GM18502 (cell line): ENCODE measurements around the gene SLC15A1.
"Not testable (repeated sequence)": the region's sequence is repeated elsewhere in the genome, so short reads cannot be mapped to it uniquely, and the experiment has no call there.

Experiments used
- ATAC-seq: cut with Tn5 transposase; IDR thresholded peaks from one replicate; pipeline ENCODE4 v1.9.1; 2021; ENCODE audit warnings: mild to moderate bottlenecking; ENCODE audit not compliant: unreplicated experiment, poor library complexity

Gene SLC15A1

DNA sequence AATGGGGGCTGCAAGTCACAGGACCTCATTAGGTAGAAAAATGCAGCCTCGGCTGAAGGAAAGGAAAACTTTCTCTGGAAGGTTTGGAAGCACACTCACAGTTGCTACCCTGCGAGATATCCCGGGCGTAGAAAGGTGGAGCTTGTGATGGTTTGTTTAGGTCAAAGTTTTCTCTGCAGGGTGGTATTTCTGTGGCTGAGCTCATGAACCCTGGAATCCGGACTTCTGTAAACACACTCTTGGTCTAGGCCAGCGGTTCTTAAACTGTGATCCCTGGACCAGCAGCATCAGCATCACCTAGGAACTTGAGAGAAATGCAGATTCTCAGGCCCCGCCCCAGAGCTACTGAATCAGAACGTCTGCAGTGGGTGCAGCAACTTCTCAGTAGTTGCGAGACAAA lies 3.3 kb upstream of the SLC15A1 start:
- ATAC-seq, result no peak

DNA sequence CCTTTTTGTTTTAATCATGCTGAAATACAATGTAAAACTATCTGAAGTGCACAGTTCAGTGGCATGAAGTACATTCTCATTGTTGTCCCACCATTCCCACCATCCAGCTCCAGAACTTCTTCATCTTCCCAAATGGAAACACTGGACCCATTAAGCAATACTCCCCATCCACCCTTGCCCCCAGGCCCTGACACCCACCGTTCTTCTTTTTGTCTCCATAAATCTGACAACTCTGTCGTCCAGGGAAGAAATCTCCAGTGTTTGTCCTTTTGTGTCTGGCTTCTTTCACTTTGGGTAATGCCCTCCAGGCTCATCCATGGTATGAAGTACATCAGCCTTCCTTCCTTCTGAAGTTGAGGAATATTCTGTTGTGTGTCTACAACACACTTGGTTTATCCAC lies 2.6 kb upstream of the SLC15A1 start:
- ATAC-seq, result no peak

DNA sequence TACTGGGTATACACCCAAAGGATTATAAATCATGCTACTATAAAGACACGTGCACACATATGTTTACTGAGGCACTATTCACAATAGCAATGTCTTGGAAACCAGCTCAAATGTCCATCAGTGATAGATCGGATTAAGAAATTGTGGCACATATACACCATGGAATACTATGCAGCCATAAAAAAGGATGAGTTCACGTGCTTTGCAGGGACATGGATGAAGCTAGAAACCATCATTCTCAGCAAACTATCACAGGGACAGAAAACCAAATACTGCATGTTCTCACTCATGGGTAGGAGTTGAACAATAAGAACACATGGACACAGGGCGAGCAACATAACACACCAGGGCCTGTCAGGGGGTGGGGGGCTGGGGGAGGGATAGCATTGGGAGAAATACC lies 2.0 kb upstream of the SLC15A1 start:
- ATAC-seq, result not testable (repeated sequence)

DNA sequence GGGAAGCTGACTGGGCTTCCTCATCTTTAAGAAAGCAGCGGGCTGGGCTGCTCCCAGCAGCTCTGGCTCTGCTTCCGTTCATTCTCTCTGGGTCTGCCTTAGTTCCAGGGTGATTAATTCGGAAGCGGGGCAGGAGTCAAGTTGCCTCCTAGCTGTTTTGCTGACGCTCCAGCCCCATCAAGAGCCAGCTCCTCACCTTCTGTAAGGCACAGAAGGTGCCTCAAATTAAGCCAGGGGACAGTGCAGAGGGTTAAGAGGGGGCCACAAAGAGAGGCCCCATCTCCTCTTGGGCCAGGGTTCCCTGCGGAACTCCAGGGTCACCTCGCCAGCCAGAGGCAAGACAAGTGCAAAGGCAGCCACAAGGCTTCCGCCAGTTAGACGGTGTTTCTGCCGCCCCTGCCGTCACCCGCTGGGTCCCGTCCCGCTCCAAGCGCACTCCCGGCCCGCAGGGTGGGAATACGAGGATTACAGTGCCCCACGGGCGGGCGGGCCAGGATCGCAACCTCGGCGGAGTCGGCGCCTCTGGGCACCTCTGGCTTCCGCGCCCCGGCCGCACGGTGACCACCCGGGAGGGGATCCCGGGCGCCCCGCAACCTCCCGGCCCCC lies 508 bp downstream of the SLC15A1 start:
- no peak for ATAC-seq

DNA sequence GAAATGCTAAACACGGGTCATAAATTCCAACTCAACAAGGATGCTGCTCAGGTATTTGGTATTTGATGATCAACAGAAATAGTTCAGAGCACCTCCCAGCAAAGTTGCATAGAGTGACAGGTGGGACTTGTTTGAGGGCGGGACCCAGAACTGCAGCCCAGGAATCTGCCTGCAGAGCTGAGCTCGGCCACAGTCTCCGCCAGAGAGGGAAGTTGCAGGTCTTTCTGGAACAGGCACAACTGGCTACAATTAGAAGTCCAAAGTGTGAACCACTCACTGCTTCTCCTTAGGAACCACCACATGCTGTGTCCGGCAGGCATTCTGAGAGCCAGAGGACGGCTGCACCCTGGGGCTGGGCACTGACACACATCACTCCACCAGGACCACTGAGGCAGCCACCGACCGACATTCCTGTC lies 1.1 kb downstream of the SLC15A1 start:
- no peak for ATAC-seq

DNA sequence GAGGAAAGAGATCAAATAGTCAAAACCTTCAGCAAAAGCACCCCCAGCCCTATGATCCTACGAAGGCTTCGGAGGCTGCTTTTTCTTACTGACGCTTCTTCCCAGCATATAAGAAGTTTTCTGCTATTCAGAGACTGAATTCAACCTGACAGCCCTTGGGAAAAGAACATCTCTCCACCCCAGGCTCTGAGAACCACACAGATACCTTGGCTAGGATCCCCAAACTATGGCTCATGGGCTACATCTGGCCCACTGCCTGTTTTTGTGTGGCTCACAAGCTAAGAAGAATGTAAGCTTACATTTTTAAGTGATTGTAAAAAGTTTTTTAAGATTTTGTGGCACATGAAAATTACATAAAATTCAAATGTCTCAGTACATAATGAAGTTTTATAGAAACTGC lies 3.0 kb downstream of the SLC15A1 start:
- no peak for ATAC-seq

DNA sequence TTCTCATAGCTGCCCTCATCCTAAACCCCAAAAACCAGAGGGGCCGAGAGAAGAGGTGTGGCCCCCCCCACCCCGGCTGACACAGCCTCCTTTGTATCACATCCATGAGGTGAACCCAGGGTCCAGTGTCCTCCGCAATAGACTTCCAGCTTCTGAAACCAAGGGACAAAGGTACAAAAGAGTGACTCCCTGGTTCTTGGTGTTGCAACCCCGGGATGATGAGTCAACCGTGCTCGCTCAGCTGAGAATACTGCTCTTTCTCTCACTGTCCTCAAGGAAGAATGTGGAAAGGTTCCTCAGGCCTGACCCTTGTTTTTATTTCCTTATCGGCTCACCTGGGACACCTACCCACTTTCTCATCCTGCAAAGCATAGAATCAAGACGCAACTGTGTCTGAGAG lies 5.5 kb downstream of the SLC15A1 start:
- ATAC-seq, result no peak

DNA sequence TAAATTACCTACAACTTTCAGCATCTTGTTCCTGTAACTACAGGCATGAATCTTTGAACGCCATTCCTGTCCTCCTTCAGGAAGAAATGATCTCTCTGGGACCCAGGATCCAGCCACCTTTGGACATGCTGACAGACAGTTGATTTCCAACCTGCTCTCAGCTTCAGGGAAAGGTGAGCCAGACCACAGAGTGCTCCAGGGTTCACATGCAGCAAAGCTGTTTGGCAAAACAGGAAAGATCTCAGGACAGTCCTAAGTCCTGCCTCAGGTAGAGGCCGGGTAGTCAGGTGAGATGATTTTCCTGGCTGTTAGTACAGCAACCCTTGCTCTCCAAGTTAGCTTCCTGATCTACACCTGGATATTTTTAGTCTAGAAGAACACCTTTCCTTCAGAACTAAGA lies 9.1 kb downstream of the SLC15A1 start:
- ATAC-seq, result no peak

DNA sequence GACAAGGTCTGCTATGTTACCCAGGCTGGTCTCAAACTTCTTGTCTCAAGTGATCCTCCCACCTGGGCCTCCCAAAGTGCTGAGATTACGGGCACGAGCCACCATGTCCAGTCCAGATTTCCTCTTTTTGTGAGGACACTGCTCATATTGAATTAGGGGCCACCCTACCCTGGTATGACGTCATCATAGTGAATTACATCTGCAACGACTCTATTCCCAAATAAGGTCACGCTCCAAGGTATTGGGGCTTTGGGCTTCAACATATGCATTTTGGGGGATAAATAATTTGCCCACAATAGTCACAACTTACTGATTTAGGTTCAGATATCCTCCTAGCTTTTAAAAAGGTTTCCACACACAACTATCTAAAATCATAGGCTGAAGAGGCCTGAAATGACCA lies 9.5 kb downstream of the SLC15A1 start:
- no peak for ATAC-seq

DNA sequence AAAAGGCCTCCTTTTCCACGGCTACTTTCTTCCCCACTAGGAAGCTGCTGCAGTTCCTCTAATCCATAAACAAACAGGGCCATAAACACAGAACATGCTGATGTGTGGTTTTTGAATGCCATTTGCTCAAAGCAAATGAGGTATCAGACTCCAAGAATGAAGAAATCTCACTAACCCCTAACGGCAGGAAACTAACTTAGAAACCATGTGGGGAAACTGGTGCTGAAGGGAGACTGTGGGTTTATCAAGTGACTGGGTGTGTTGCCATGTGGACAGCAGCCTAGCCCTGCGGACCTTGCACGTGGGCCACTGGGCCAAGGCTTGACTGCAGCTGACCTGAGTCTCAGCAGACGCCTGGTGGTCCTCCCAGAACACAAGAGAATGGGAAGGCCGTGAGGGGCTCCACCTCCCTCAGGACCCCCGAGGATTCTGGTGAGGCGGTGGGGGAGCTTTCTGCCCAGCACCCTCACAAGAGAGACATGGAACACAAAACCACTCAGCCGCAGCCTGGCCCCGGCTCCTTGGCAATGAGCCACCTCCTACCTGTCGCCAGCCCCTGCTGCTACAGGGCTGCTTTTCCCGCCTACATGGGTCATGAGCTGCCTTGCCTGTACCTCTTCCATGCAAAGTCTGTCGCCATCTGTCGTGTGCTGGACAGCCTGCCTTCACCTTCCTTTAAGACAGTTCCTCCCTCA lies 10.6 kb downstream of the SLC15A1 start:
- no peak for ATAC-seq

DNA sequence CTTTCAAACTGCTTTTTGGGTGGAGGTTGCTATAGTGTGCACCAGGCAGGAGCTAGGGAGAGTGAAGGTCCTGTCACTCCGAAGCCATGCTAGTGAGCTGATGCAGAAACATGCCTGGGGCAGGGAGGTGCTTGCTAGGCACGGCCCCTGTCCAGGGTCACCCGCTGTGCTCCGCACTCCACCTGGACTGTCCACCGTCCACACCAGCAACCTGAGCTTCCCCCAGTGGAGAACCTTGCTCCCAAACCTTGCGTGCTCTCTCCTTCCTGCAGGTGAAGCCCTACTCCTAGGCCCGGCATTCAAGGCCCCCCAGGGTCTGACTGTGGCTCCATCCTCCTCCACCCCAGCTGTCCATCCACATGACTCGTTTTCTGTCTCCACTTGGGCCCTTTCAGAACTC lies 12.3 kb downstream of the SLC15A1 start:
- ATAC-seq, result no peak

DNA sequence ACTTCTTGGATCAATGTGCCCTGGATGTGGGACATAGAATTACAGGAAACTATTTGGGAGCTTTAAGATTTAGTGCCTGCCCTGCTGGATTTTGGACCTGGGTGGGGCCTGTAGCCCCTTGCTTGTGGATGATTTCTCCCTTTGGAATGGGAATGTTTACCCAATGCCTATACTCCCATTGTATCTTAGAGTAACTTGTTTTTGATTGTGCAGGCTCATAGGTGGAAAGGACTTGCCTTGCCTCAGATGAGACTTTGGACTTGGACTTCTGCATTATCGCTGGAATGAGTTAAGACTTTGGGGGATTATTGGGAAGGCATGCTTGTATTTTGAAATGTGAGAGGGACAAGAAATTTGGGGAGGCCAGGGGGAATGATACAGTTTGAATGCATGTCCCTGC lies 13.5 kb downstream of the SLC15A1 start:
- ATAC-seq, result no peak

DNA sequence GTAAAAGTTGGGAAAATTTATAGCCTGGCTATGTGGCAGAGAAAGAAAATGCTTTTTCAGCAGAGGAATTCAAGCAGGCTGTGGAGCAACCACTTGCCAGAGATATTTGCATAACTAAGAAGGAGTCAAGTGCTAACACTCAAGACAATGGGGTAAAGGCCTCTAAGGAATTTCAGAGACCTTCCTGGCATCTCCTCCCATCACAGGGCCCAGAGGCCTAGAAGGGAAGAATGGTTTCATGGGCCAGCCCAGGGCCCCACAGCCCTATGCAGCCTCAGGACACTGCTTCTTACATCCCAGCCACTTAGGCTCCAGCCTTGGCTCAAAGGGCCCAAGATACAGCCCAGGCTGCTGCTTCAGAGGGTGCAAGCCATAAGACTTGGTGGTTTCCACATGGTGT lies 14.3 kb downstream of the SLC15A1 start:
- ATAC-seq, result no peak

DNA sequence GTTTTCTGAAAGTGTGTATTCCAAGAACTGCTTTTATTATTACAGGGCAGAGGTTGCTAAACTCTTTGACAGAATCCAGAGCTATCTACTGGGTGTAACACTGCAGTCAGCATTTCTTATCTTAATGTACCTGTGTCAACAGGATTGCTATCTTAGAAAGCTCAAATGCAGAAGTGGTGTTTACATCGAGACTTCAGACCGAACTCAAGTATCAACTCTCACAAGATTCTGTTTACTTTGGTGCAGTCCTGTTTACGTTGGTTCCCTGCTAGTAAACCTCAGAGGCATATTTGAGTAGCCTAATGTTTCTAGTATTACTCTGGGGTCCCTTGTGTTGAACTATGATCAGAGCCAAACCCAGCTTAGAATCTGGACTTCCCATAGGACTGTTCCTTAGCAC lies 20.5 kb downstream of the SLC15A1 start:
- ATAC-seq, result no peak

DNA sequence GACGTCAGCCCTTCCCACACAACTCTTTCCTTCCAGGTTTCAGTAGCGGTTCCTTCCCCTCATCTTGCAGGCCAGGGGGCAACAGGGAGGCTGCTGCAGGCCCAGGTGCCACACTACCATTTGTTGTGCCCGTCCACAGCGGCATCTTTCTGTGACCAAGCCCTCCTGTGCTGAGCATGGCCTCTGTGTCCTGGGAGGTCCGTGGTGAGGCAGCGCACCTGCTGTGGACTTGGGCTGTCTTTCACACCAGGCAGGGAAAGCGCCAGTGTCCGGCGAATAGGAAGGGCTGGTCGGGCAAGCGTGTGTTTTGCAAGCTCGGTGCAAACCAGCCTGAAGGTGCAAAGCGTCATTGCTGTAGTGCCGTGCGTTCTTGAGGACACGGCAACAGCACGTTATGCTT lies 21.4 kb downstream of the SLC15A1 start:
- ATAC-seq, result no peak

DNA sequence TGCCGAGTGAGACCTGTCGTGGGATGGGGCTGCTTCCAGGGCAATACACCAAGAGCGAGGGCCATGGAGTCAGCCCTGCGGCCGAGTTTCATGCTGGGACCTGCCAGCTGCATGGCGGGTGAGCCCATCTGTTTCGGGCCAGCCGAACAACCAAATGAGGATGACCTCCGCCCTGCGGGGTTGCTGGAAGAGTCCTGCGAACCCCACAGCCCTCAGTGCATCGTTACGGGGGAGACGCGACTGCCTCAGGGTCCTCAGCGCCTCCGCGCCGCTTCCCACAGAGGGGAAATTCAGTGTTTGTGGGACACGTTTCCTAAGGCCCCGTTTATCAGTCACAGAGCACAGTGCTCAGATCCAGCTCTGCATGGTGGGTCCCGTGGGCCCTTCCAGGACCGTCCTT lies 22.0 kb downstream of the SLC15A1 start:
- no peak for ATAC-seq

DNA sequence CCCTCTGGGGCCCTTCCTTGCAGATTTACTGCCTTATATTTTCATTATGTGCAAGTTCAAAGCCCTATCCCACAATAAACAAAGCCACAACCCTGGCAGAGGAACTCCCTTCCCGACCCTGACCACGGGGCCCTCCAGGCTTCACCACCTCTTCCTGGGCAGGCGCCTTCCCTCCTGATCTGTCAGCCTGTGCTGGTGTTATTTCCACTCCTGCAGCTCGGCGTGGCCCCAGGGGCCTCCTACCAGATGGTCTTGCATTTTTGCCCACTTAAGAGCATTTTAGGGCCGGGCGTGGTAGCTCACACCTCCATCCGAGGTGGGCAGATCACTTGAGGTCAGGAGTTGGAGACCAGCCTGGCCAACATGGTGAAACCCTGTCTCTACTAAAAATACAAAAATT lies 22.8 kb downstream of the SLC15A1 start:
- no peak for ATAC-seq

DNA sequence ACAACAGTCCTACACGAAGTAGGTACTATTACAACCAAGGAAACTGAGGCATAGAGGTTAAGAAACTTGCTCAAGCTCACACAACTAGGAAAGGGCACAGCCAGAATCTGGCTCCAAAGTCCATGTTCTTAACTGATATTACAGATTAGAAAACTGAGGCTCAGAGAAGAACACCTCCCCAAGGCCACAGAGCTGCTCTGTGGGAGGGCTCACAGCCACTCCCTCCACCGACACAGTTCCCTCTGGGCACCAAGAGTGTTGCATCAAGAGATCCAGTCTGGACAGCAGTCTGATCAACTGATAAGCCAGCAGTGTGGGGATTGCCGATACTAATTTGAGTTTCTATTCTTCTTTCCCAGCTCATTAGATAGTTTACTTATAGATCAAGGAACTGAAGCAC lies 29.5 kb downstream of the SLC15A1 start:
- no peak for ATAC-seq

DNA sequence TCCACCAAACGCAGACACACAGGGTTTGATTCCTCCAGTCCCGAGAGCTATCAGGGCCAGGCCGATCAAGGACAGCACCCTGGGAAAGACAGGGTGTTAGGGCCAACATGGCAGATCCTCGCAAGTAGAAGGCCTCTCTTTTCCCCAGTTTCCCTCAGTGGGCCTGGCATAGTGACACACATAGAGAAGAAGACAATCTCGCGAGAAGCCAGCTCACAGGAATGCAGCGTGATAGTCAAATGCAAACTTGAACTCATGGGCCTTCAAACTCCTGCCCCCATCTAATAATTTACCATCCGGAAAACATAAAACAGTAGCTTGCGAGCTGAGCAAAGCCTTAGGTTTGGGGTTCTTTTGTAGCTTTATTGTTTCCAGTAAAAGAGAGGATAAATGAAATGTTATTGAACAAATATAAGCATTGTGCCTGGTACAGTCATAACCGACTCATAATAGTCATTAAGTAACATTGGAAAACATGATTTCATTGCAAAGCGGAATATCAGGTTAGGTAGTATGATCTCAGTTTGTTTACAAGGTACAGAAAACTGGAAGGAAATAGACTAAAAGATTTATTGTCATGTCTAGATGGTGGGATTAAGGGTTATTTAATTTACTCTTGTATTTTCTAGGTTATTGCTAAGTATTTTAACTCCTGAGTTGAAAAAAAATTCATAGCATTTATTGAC lies 30.5 kb downstream of the SLC15A1 start:
- no peak for ATAC-seq

DNA sequence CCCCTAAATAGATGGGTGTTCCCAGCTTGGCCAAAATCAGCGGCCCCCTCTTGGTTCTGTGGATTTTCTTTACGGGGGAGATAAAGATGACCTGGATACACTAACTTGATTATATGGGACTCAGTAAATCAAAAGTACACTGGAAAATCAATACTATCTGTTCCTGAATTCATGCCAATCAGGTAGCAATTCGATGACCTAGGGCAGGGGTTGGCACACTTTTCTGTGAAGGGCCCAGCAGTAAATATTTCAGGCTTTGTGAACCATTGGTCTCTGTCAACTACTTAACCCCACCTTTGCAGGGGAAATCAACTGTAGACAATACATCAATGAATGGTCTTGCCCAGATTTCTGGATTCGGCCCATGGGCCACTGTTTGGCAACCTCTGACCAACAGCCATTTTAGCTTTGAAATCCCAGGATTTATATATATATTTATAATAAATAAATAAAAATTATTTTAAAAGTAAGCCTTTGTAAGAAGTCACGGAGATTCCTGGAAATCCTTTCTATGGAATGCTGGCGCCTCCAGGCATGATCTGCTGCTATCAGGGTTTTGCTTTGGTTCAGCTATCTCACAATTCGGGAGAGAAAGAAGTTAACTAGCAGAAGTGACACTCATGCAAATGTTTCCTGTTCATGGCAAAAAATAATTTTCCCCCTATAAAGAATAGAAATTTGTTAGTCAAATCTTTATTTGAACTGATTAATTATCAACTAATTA lies 32.8 kb downstream of the SLC15A1 start:
- ATAC-seq, result no peak

DNA sequence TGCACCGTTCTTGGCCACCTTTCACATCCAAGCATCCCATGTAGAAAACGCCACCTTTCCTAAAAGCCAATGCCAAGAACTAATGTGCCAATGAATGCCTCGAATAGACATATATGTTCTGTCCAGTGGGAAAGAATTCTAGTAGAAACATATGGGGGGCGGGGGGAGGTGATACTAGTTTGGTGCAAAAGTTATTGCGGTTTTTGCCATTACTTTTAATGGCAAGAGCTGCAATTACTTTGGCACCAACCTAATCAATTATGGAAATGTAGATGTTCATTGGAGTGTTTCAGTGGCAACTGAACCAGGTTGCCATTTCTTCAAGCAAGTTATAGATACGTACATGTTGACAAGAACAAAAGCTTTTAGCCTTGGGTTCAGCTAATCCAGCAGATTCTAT lies 34.6 kb downstream of the SLC15A1 start:
- no peak for ATAC-seq
